Activated CD8-positive, alpha-beta memory T cell treated with anti-CD3 and anti-CD28 coated beads for 48 hours (primary cell): ENCODE results near the gene NSD1.
"Not testable (repeated sequence)": the region's sequence is repeated elsewhere in the genome, so short reads cannot be mapped to it uniquely, and the experiment has no call there.

Experiments
- DNase-seq, 3 experiments: peaks; one replicate each; pipeline ENCODE4 v3.0.0-alpha.2; 2020; ENCODE audit warnings: low read depth in 2 of 3, low spot score in 2 of 3

Gene NSD1

DNA sequence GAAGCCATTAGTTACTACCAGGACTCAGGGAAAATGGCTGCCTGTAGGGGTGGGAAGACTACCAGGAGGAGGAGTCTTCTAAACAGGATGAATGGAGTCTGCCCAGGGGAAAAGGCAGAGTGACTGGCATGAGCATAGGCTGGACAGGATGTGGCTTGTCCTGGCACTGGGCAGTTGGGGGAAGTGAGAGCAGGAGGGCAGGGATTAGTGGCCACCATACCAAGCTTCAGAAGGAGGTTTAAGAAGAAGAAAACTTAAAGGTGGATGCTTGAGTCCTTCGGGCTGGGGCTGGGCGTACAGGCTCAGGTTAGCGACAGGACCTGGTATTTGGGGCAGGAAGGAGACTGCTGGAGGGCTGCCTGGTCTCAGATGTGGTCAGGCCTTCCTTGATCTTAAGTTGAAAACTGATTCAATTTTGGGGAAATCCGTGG is 5.0 kb upstream of the NSD1 start:
- no peak for DNase-seq

DNA sequence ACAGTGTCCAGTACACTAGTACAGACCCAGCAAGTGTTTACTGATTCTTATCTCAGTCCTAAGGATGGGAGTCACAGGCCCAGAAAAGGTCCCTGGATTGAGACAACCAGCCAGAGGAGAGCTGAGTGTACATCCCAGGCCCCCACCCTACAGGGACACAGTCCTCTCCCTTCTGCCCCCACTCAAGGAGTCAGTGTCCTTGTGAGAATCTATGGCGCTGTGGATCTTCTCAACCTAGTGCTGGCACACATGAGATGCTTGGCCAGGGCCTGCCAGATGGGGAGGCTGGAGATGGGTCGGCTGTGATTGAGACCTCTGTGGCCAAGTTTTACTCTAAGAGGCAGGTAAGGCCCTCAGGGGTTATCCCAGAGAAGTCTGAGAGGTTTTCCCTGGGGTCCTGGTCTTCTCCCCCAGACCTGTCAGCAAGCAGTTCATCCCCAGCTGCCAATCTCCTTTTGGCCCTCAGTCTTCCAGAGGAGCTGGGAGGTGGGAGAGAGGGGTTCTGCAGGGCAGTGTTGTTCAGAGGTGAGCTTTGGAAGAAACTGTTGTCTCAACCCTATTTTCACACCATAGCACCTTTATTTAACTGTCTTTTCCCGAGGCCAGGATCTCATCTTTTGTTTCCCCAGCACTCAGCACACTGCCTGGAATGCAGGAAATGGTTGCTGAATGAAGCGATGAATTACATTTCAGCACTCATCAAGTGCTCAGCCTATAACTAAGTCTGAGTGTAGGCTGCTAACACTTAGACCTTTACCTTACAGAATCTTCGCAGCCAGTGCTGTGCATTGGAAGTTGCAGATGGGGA is 3.2 kb upstream of the NSD1 start:
- DNase-seq: no peak

DNA sequence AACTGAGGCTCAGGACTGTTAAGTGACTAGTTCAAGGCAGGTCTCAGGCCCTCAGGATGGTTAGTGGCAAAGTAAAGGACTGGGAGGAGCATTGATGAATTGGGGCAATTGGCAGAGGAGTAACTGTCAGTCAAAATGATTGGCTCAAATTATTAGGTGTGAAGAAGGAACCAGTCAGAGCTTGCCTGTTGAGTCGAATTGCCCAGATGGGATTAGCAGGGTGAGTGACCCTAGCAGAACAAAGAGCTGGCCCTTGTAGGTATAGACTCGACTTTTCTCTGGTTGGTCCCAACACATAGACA is 2.6 kb upstream of the NSD1 start:
- no peak for DNase-seq

DNA sequence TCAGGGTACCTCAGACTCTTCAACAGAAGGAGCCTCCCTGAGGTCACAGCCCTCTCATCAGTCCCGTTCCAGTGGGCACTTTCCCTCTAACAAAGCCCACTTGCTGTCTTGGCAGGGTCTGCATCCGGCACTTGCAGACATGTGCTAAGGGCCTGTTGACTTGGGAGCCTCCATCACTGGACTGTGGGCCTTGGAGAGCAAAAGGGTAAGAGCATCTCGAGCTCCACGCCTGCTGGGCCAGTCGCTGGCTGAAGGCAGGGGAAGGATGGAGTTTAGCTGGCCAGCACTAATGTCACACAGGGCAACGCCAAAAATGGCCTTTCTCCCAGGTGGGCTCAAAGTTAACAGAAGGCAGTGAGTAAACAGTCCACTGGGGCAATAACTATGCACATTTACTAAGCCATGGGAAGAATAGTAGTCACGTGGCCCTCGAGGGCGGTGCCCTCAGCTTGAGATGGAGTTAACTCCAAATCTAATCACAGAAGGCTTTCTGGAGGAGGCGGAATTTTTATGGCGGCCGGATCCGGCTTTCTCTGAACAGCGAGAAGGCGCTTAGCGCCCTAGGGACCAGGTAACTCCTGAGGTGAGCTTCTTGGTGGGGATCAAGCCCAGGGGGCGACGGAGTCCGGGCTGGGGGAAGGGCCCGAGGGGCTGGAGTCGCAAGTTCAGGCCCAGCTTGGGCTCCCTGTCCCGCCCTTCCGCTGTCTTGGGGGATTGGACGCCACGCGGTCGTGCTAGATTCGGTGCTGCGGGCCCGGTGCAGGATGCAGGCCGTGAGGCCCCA is 2.0 kb upstream of the NSD1 start:
- no peak for DNase-seq

DNA sequence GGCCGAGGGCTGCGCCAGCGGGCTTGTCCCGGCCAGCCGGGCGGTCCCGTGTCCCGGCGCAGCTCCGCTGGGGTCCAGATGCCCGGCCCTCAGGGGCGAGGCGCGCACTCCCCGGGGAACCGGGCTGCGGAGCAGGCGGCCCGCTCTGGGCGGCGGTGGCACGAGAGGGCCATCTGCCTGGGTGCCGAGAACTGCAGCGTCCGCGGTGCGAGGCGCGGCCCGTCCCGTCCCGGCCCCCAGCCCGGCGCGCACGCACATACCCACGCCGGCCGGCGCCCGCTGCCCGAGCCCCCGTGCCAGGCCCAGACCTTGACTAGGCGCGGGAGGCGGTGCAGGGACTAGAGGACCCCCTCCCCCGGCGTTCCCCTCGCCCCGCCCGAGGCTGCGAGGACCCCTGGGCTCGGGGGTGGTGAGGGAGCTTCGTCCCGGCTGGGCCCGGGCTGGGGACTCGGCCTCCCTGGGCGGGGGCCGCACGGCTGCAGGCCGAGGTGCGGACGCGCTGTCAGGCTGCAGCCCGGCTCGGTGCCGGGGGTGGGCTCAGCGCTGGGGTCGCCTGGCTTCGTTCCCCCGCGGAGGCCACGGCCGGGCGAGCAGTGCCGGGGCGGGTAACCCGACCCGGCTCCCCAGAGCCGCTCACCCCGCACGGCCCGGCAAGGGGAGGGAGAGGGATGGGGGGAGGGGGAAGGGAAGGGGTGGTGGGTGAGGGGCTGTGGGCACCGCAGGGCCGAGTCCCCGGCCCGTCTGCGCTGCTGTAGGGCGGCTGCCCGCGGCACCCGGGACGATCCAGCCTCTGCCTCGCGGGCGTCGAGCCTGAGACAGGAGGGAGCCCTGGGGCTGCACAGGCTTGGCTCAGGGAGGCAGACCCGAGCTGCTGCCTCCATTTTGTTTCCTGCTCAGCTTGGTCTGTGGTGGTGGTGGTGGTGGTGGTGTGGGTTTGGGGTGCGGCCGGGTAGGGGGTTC is 1.2 kb upstream of the NSD1 start:
- no peak for DNase-seq

DNA sequence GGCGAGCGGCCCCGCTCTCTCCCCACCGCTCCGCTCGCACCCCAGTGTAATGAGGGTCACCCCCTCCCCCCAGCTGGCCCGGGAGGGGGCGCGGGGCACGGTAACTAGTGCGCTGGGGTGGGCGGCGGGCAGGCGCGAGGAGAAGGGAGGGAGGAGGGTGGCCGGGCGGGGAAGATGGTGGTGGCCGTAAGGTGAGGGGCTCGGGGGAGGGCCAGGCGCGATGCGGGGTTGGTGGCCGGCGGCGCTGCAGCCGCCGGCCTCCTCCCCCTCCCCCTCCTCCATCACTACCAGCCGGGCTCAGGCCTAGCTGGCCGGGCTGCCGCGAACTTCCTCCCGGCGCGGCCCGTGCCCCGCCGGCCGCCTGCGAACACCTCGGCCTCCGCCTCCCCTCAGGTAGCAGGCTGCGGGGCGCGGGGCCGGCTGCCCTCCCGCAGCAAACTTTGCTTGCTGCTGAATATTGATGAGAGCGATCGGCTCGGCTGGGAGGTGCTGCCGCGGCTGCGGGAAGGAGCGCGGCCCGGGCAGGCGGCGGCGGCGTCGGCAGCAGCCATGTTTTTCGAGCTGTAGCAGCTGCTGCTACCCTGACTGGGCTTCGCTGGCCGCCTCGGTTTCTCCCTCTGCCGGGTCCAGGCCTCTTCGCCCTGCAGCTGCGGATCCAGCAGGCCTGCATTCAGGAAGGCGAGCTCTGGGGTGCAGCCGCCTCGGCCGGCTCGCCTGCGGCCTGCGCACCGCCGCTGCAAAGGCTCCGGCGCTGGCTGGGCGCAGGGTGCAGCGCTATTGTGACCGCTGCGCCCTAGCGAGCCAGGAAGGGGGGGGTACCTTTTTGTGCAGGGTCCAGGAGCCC is 502 bp downstream of the NSD1 start:
- DNase-seq: peak in 1 of 3 experiments; percentile 23

DNA sequence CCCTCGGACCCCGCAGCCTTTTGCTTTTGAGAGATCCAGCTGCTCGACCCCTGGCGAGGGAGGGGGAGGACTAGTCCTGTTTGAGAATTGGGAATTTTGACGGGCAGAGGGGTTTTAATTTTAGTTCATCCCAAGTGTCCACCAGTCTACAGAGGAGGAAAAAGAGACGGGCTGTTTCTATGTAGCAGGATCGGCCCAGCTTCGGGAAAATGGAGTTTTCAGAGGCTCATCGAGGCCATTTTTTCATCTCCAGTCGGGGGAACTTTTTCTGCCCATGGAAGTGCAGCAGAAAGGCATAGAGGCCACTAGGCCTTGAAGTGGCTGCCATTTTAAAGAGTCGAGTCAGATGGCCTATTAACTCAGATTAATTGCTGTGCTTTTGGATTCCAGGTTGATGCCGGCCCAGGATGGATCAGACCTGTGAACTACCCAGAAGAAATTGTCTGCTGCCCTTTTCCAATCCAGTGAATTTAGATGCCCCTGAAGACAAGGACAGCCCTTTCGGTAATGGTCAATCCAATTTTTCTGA is 1.2 kb downstream of the NSD1 start:
- no peak for DNase-seq

DNA sequence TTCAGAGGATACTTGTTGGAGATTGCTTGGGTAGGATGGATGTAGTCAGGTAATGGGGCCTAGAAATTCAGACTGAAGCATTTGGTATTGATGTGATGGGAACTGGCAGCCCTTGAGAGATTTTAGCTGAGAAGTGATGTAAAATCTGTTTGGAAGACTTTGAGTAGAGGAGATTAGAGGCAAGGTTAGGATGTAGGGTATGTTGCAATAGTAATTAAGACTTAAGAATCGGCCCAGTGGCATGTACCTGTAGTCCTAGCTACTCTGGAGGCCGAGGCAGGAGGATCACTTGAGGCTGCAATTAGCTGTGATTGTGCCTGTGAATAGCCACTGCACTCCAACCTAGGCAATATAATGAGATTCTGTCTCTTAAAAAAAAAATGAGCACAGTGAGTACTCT is 6.7 kb downstream of the NSD1 start:
- DNase-seq: no peak

DNA sequence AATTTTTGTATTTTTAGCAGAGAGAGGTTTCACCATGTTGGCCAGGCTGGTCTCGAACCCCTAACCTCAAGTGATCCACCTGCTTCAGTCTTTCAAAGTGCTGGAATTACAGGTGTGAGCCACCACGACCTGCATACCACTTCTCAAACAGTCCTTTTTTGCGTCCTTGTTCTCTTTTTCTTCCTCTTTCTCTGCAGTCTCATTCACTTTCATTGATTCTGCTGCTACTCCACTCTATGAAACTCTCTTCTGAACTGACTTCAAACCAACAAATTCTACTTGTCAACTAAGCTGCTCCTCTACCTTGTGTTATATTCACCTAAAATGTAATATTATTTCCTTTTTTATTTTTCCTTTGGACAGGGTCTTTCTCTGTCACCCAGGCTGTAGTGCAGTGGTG is 7.9 kb downstream of the NSD1 start:
- no peak for DNase-seq

DNA sequence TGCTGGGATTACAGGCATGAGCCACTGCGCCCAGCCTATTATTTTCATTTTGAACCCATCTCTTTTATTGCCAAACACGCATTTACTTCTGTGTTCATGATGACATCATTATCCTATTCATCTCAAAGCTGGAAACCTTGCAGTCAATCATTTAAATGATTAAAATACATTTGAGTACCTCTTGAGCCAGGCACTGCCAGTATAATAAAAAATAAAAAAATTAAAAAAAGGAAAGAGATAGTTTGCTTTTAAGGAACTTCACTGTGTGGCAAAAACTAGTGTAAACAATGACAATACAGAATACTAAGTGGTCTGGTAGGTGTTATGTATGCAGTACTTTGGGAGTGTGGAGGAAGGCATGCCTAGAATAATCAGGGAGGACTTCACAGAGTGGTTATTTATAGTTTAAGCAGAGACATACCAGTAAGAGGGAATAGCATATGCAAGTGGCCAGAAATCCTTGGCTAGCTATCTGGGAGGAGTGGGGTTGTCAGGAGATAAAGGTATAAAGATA is 8.6 kb downstream of the NSD1 start:
- no peak for DNase-seq

DNA sequence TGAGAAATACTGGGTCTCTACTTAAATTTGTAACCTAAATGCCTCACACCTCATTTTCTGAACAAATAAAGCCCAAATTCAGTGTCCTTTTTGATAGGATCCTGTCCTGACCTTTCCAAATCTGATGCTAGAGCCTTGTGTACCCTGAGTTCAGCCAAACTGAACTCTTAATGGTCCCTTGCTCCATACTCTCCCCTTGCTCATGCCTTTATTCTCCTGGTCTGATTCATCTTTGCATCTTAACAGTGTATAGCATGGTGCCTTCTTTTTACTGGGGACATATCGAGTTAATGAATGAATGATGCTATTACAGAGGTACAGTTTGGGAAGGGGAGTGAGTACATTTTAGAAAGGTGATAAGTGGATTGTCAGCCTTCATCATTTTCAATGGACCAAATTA is 9.2 kb downstream of the NSD1 start:
- no peak for DNase-seq

DNA sequence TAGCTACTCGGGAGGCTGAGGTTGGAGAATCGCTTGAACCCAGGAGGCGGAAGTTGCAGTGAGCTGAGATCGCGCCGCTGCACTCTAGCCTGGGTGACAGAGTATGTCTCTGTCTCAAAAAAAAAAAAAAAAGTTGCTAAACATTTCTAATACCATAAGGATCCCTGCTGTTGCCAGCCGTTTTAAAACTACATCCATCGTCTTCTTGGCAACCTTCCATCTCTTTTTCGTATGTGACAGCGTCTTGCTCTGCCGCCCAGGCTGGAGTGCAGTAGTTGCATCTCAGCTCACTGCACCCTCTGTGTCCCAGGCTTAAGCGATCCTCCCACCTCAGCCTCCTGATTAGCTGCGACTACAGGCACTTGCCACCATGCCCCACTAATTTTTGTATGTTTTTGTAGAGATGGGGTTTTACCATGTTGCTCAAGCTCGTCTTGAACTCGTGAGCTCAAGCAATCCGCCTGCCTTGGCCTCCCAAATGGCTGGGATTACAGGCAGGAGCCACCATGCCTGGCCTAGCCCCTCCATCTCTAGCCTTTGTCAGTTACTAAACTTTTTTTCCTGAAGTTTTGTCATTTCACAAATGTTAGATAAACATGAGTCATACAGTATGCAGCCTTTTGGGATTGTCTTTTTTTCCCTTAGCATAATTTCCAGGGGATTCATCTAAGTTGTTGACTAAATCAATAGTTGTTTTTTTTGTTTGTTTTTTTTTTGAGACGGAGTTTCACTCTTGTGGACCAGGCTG is 13.5 kb downstream of the NSD1 start:
- DNase-seq: no peak

DNA sequence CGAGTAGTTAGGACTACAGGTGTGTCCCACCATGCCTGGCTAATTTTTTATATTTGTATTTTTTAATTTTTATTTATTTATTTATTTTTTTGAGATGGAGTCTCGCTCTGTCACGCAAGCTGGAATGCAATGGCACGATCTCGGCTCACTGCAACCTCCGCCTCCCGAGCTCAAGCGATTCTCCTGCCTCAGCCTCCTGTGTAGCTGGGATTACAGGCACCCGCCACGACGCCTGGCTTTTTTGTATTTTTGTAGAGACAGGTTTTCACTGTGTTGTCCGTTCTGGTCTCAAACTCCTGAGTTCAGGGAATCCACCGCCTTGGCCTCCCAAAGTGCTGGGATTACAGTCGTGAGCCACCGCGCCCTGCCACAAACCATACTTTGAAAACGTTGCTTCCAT is 16.5 kb downstream of the NSD1 start:
- not testable (repeated sequence) for DNase-seq

DNA sequence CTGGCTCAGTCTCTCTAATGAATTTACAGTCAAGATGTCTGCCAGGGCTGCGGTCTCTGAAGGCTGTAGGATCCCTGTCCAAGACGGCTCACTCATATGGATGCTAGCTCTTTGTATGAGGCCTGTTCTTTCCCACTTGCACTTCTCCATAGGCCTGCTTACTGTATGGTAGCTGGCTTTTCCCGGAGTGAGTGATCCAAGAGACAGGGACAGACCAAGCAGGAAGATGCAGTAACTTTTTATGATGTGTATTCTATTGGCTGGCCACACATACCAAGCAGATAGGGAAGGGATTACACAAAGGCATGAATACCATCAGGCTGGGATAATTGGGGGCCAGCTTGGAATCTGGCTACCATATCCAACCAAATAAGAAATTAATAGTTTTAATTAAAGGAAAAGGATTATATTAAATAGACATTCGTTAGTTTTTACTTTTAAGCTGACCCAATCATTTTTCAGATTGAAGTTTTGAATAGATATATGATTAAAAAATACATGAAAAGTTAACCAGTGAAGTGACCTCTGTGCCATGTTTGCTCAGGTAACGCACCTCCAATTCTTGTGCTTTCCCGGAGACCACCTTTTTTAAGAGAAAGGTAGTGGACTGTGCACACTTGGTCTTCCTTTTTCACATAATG is 20.6 kb downstream of the NSD1 start:
- DNase-seq: no peak

DNA sequence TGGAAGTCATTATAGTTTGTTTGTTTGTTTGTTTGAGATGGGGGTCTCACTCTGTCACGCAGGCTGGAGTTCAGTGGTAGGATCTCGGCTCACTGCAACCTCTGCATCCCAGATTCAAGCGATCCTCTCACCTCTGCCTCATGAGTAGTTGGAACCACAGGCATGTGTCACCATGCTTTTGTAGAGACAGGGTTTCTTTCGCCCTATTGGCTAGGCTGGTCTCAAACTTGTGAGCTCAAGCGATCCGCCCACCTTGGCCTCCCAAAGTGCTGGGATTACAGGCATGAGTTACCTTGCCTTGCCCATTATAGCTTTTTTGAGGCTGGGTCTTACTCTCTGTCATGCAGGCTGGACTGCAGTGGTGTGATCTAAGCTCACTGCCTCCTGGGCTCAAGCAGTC is 28.8 kb downstream of the NSD1 start:
- no peak for DNase-seq

DNA sequence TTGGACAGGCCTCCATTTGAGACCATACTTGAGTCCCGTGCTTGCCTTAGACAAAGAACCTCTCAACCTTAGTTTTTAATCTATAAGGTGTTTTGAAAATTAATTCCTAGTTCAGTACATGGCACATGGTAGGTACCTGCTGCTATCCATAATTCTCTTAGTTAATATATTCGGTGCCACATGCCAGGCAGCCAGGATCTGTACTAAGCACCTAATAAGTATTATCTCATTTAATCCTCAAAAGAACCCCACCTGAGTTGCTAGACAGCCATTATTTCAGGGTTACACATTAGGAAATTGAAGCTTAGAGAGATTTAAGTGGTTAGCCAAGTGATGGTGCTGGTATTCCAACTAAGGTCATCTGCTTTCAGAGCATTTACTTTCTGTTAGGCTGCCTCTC is 29.9 kb downstream of the NSD1 start:
- DNase-seq: no peak

DNA sequence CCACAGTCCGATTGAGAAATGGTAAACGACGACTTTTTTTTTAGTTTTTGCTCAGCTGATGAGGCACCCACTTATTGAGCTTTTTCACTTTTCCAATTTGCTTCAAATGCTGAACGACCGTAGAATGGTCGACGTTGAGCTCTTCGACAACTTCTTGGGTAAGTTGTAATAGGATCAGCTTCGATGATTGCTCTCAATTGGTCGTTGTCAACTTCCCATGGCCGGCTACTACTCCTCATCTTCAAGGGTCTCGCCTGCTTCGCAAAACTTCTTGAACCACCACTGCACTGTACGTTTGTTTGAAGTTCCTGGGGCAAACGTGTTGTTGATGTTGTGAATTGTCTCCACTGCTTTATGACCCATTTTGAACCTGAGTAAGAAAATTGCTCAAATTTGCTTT is 35.7 kb downstream of the NSD1 start:
- DNase-seq: no peak

DNA sequence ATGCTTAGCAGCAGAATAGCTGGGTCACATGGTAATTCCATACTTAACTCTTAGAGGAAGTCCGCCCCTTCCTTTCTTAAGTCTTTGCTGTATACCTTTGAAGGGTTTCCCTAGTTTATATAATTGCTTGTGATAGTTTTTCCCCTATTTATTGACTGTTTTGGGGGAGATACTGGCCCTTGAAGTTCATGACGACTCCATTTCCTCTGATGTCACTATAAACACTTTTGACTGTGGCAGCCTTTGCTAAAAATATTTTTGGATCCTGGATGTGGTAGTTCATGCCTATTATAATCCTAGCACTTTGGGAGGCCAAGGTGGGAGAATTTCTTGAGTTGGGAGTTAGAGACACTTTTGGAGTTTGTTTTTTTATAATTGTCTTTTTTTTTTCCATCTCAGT is 38.4 kb downstream of the NSD1 start:
- DNase-seq: no peak

DNA sequence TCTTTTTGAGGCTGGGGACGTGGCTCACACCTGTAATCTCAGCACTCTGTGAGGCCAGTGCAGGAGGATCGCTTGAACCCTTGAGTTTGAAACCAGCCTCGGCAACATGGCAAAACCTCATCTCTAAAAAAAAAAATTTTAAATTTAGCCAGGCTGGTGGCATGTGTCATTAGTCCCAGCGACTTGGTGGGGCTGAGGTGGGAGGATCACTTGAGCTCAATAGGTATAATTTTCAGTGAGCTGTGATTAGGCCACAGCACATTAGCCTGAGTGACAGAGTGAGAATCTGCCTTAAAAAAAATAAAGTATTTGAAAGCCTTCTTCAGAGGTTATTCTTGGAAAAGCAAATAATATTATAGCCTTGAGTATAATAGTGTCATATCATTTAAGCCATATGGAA is 41.8 kb downstream of the NSD1 start:
- no peak for DNase-seq
